ENCODE measurements around the gene KCNQ1. TPM values are rescaled to one million over a fixed set of nuclear protein-coding genes. Genes with fewer than 3 reads are reported as not detected.

The KCNQ1 gene
- total and polyA plus RNA-seq, 9 of the 15 experiments (the other 6 are each of a cell fraction or from before 2014, with no cell fraction given) = 0.44 TPM; not detected in 8

DNA sequence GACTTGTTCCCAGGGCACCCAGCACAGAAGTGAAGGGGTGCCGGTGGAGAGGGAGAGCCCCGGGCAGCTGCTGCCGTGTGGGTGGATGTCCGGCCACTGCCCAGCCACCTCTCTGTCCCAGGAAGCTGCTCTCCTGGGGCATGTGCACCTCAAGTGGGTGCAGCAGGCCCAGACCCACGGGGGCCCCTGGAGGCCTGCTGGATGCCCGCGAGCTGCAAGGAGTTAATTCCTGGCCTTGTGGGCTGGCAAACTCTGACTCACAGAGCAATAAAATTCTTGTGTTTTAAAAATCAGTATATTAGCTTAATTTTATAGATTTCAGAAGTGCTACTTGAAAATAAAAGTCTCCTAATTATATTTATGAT lies 292.4 kb downstream of the KCNQ1 start (continued):
- TF ChIP-seq EZH2 (IDR thresholded peaks at IDR 0.05; ENCODE audit: borderline replicate concordance, low read depth, low read length) = no peak
- no peak for TF ChIP-seq CBFA2T2 (conservative IDR thresholded peaks at IDR 0.05)
- no peak for TF ChIP-seq TCF3 (CRISPR knock-in tag; IDR thresholded peaks at IDR 0.05)
- no peak for TF ChIP-seq ZNF77 (CRISPR knock-in tag; IDR thresholded peaks at IDR 0.05)
- TF ChIP-seq AFF4 (CRISPR knock-in tag; IDR thresholded peaks at IDR 0.05) = no peak
- TF ChIP-seq EHMT2 (IDR thresholded peaks at IDR 0.05) = no peak
- TF ChIP-seq DLX4 (CRISPR knock-in tag; IDR thresholded peaks at IDR 0.05) = no peak

DNA sequence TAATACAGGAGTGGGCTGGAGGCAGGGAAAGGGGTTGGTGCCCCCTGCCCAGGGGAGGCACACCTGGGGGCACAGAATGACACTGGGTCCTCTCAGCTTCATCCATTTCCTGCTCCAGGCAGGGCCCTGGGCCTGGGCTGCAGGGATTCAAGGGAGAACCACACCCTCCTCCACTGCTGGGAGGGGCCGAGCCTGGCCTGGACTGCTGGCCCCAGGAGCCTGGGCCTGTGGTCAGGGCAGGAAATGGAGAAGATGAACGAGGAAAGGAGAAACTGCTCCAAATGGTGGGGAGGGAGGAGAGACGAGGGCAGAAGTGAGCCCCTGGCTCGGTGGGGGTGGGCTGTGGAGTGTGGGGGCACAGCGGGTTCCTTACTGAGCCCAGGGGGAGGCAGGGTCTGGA lies 293.1 kb downstream of the KCNQ1 start:
- peak; percentile 46 to 62 (median 52) for DNase-seq (ENCODE audit: extremely low read depth in 1 of 4, low spot score in 3 of 4)
- no peaks in the 10 kb centered on the region for H4K20me1 ChIP-seq (replicated peaks; ENCODE audit: control insufficient read depth, insufficient read depth, low read length)
- in situ Hi-C loops (cut with MboI) = no loop called here
- 0 out of 2 replicates have a peak overlapping the region, but pooled peaks have one; percentile 36 for H2AFZ ChIP-seq (ENCODE audit: low read depth, low read length)
- FAIRE-seq = no peak
- intact Hi-C loops (cut with micrococcal nuclease) = no loop called here
- no peaks in the 10 kb centered on the region for H3K9me1 ChIP-seq (ENCODE audit: control insufficient read depth, insufficient read depth, low read length)
- ATAC-seq = peak; percentile 73
- no peaks in the 10 kb centered on the region for H3K36me3 ChIP-seq (ENCODE audit: control insufficient read depth, insufficient read depth, low read length)
- H3K4me2 ChIP-seq (ENCODE audit: insufficient read depth, low read length) = no peak overlapping the region
- no peak overlapping the region for H3K4me3 ChIP-seq
- POLR2A ChIA-PET = interaction anchor here (0.6 kb wide), 1 partner anchor 204 kb away, joined by 6 read pairs; no protein-coding TSS in a partner anchor
- no peaks in the 10 kb centered on the region for H3K9me3 ChIP-seq (replicated peaks; ENCODE audit: control insufficient read depth, insufficient read depth, low read depth, low read length)
- peaks cover 43 to 66% of the 10 kb centered on the region in 2 experiments for H3K4me1 ChIP-seq (replicated peaks in 1 of 2; ENCODE audit: control insufficient read depth in 2 of 2, insufficient read depth in 2 of 2, low read length in 2 of 2)
- BruUV-seq (replicated peaks) = no TSS peak
- 54% methylated on average over 4 of the region's 5 CpGs for WGBS (ENCODE audit: insufficient coverage, low coverage, missing lambda C conversion rate)
- no peaks in the 10 kb centered on the region for H3K79me2 ChIP-seq (ENCODE audit: control insufficient read depth, insufficient read depth, low read length)
- H3K27ac ChIP-seq (ENCODE audit: extremely low read depth, low read depth, low read length) = no peak overlapping the region
- peak overlapping the region in 1 of 2 experiments; percentile 19; a peak in 2 of 4 replicates for H3K9ac ChIP-seq (ENCODE audit: insufficient read depth in 1 of 2, low read depth in 2 of 2, low read length in 2 of 2)
- H3K27me3 ChIP-seq (ENCODE audit: control insufficient read depth in 2 of 2, insufficient read depth in 2 of 2, low read length in 2 of 2) = no peaks in the 10 kb centered on the region
- CTCF ChIA-PET (ENCODE audit: low intra/inter-chr PET ratio) = no interaction called here
- TF ChIP-seq MAZ (CRISPR knock-in tag; conservative IDR thresholded peaks at IDR 0.05 in 1 of 2, IDR thresholded peaks at IDR 0.05 in 1 of 2) (peak in 1 of 2 experiments; percentile 41; a peak in 1 of 4 replicates), MTA3 (IDR thresholded peaks at IDR 0.05; ENCODE audit: borderline replicate concordance) (0 out of 2 replicates have a peak, but pooled peaks have one; percentile 24), FIP1L1 (IDR thresholded peaks at IDR 0.05; ENCODE audit: low read depth, low read length, poor library complexity, severe bottlenecking) (no peak), CBX1 (IDR thresholded peaks at IDR 0.05; ENCODE audit: low read depth) (no peak), ZFX (CRISPR knock-in tag; IDR thresholded peaks at IDR 0.05) (peak; percentile 53)
- TF ChIP-seq, protein P1, sequence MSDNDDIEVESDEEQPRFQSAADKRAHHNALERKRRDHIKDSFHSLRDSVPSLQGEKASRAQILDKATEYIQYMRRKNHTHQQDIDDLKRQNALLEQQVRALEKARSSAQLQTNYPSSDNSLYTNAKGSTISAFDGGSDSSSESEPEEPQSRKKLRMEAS (CRISPR knock-in tag; IDR thresholded peaks at IDR 0.05) = 0 out of 2 replicates have a peak, but pooled peaks have one; percentile 1
- TF ChIP-seq, protein P2, sequence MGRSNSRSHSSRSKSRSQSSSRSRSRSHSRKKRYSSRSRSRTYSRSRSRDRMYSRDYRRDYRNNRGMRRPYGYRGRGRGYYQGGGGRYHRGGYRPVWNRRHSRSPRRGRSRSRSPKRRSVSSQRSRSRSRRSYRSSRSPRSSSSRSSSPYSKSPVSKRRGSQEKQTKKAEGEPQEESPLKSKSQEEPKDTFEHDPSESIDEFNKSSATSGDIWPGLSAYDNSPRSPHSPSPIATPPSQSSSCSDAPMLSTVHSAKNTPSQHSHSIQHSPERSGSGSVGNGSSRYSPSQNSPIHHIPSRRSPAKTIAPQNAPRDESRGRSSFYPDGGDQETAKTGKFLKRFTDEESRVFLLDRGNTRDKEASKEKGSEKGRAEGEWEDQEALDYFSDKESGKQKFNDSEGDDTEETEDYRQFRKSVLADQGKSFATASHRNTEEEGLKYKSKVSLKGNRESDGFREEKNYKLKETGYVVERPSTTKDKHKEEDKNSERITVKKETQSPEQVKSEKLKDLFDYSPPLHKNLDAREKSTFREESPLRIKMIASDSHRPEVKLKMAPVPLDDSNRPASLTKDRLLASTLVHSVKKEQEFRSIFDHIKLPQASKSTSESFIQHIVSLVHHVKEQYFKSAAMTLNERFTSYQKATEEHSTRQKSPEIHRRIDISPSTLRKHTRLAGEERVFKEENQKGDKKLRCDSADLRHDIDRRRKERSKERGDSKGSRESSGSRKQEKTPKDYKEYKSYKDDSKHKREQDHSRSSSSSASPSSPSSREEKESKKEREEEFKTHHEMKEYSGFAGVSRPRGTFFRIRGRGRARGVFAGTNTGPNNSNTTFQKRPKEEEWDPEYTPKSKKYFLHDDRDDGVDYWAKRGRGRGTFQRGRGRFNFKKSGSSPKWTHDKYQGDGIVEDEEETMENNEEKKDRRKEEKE (IDR thresholded peaks at IDR 0.05; ENCODE audit: borderline replicate concordance in 1 of 2, control insufficient read depth in 1 of 2, low read depth in 2 of 2, low read length in 1 of 2) = no peak
